GM13976 (cell line): Measurements from ENCODE around the gene ATP7A.

Experiments used
- DNase-seq: peaks from one replicate; pipeline ENCODE4 v3.0.0; 2012; ENCODE audit warnings: low spot score
- CTCF ChIP-seq: IDR thresholded peaks from 2 replicates; pipeline ENCODE4 v1.5.1; 2012; ENCODE audit warnings: borderline replicate concordance, mild to moderate bottlenecking; ENCODE audit not compliant: insufficient read depth; ENCODE audit errors: extremely low read depth, missing control alignments, control extremely low read depth
- in situ Hi-C: fragments of 300-500 bp; cut with MboI; formaldehyde crosslinking; loops from one replicate; pipeline ENCODE4 v1.12.0; 2022; ENCODE audit warnings: low sequenced_read_pairs, mixed read lengths, inconsistent platforms; ENCODE audit not compliant: unreplicated experiment

The ATP7A gene

GRCh38 chrX:77953708-77954107 lies 43.2 kb downstream of the ATP7A start:
- in situ Hi-C loops: no loop called here
- no peak for DNase-seq

GRCh38 chrX:77960567-77960966 lies 50.1 kb downstream of the ATP7A start:
- in situ Hi-C loops: no loop called here
- no peak for TF ChIP-seq CTCF
- DNase-seq: no peak

More at GRCh38 chrX:77953708-77954107, 43.2 kb downstream of the ATP7A start:
- no peak for TF ChIP-seq CTCF

- TF ChIP-seq CTCF: no peak
- in situ Hi-C loops: no loop called here
Measured at GRCh38 chrX:77961063-77961462, 50.6 kb downstream of the ATP7A start.

GRCh38 chrX:77962068-77962902 lies 51.8 kb downstream of the ATP7A start:
- no peak for TF ChIP-seq CTCF
- no peak for DNase-seq
- in situ Hi-C loops: no loop called here

More at GRCh38 chrX:77961063-77961462, 50.6 kb downstream of the ATP7A start:
- no peak for DNase-seq

GRCh38 chrX:77966361-77966760 lies 55.9 kb downstream of the ATP7A start:
- no peak for TF ChIP-seq CTCF
- in situ Hi-C loops: no loop called here
- no peak for DNase-seq

- no peak for DNase-seq
- in situ Hi-C loops: no loop called here
- TF ChIP-seq CTCF: no peak
Measured at GRCh38 chrX:77967631-77968030, 57.1 kb downstream of the ATP7A start.
